ENCODE results near the gene TPK1. TPM values are rescaled to one million over a fixed set of nuclear protein-coding genes. Genes with fewer than 3 reads are reported as not detected.
A peak's percentile ranks its signal among the peaks of the same experiment; 100 is the strongest.
"Not testable (repeated sequence)": the region's sequence is repeated elsewhere in the genome, so short reads cannot be mapped to it uniquely, and the experiment has no call there.

TPK1 gene
- total RNA-seq, 3 donors from 2014 or later = 11.4 to 14.2 (median 13.3) TPM

DNA sequence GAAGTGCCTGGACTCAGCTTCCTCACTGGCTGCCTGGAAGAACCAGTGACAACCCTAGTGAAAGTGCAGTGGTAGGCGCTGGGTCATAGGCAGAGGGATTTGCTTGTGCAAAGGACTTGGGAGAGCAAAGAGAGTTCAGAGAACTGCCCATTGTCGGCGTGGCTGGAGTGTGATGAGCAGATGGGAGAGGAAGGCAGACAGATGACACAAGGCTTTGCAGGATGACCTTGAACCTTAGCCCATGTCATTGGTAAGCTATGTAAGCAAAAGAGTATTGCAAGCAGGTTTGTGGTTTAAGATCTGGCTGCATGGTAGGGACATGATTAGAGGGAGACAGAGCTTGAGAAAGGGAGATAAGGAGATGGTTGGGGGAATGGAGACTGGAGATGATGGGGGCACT, 397.1 kb downstream of the TPK1 start:
- Histone ChIP-seq H3K9me3 (no peaks in the 10 kb centered on the region), H3K36me3 (ENCODE audit: low read depth) (no peaks in the 10 kb centered on the region), H3K4me1 (ENCODE audit: low read depth) (no peaks in the 10 kb centered on the region), H3K4me3 (no peak overlapping the region)
- intact Hi-C loops (cut with DNase I, micrococcal nuclease) = no loop called here
- ATAC-seq (no peak), DNase-seq (no peak)
- TF ChIP-seq, protein P1, sequence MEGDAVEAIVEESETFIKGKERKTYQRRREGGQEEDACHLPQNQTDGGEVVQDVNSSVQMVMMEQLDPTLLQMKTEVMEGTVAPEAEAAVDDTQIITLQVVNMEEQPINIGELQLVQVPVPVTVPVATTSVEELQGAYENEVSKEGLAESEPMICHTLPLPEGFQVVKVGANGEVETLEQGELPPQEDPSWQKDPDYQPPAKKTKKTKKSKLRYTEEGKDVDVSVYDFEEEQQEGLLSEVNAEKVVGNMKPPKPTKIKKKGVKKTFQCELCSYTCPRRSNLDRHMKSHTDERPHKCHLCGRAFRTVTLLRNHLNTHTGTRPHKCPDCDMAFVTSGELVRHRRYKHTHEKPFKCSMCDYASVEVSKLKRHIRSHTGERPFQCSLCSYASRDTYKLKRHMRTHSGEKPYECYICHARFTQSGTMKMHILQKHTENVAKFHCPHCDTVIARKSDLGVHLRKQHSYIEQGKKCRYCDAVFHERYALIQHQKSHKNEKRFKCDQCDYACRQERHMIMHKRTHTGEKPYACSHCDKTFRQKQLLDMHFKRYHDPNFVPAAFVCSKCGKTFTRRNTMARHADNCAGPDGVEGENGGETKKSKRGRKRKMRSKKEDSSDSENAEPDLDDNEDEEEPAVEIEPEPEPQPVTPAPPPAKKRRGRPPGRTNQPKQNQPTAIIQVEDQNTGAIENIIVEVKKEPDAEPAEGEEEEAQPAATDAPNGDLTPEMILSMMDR (IDR thresholded peaks at IDR 0.05) = no peak

DNA sequence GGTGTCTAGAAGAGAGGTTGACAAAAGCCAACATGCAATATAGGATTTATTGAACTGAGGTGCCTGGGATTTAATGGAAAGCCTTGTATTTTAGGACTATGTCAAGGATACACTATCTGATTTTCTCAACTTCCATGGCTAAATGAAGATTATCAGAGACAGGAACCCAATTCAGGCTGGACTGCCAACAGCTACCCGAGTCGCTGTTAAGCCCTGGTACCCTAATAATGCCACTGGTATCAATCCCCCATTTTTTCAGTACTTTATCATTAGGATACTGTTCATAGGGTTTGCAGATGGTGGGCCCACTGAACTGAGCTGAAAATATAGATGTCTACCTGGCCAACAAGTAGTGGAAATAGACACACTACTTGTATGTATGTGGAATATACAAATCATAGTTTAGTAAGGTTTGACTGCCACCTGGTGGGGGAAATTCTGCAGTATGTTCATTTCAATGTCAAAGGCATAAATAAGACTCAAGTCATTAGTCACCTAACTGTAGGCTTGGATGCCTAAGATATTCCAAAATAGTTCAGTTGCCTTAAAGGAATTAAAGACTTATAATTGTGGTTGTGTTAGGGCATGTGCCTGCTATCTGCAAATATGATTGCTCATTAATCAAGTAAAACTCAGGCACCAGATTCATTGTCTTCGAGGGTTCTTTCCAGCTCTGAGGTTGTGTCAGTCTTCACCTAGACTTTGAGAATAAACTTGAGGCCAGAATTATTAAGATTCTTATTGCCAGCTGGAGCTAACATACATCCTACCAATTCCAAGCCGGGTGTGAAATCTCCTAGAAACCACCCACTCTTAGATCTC, 398.3 kb downstream of the TPK1 start:
- TF ChIP-seq, protein P1 (IDR thresholded peaks at IDR 0.05) = no peak
- intact Hi-C loops (cut with DNase I, micrococcal nuclease) = no loop called here
- H3K36me3 ChIP-seq (ENCODE audit: low read depth) = no peaks in the 10 kb centered on the region
- peak; percentile 68 for ATAC-seq
- H3K4me1 ChIP-seq (ENCODE audit: low read depth) = no peaks in the 10 kb centered on the region
- peak in 1 of 3 donors; percentile 96 for DNase-seq
- no peaks in the 10 kb centered on the region for H3K9me3 ChIP-seq
- no peak overlapping the region for H3K4me3 ChIP-seq

DNA sequence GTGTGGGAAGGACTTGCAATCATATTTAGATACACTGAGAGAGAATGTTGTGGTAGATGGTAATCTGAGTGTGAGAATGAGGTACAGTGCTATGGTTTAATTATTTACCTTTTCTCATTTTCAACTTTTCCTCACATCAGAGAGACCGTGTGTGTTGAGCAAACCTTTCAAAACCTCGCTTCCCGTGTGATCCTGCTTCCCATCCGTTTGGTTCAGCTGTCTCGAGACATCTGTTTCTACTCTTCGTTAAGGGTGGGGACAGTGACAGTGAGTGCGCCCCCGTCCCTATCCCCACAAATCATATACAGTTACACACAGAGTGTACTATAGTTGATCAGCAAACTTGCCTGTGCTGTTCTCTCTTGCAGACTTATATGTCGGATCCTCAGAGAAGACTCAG, 399.4 kb downstream of the TPK1 start:
- TF ChIP-seq, protein P1 (IDR thresholded peaks at IDR 0.05) = no peak
- no peak for ATAC-seq

DNA sequence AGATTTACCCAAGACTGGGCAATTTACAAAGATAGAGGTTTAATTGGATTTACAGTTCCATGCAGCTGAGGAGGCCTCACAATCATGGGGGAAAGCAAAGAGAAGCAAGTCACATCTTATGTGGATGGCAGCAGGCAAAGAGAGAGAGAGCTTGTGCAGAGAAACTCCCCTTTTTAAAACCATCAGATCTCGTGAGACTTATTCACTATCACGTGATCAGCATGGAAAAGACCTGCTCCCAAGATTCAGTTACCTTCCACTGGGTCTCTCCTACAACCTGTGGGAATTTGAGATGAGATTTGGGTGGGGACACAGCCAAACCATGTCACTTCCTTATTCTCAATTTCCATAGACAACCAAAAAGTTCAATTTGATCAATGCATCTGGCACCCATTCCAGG, 407.4 kb downstream of the TPK1 start:
- H3K4me3 ChIP-seq = no peak overlapping the region
- intact Hi-C loops (cut with DNase I, micrococcal nuclease) = no loop called here
- H3K36me3 ChIP-seq (ENCODE audit: low read depth) = no peaks in the 10 kb centered on the region
- ATAC-seq (no peak), DNase-seq (no peak)
- TF ChIP-seq, protein P1 (IDR thresholded peaks at IDR 0.05) = no peak
- no peaks in the 10 kb centered on the region for H3K4me1 ChIP-seq (ENCODE audit: low read depth)
- H3K9me3 ChIP-seq = peaks cover 10% of the 10 kb centered on the region

More for the DNA sequence above, 399.4 kb downstream of the TPK1 start:
- DNase-seq = no peak
- Histone ChIP-seq H3K9me3 (no peaks in the 10 kb centered on the region), H3K36me3 (ENCODE audit: low read depth) (no peaks in the 10 kb centered on the region), H3K4me3 (no peak overlapping the region), H3K4me1 (ENCODE audit: low read depth) (no peaks in the 10 kb centered on the region)
- intact Hi-C loops (cut with DNase I, micrococcal nuclease) = no loop called here

DNA sequence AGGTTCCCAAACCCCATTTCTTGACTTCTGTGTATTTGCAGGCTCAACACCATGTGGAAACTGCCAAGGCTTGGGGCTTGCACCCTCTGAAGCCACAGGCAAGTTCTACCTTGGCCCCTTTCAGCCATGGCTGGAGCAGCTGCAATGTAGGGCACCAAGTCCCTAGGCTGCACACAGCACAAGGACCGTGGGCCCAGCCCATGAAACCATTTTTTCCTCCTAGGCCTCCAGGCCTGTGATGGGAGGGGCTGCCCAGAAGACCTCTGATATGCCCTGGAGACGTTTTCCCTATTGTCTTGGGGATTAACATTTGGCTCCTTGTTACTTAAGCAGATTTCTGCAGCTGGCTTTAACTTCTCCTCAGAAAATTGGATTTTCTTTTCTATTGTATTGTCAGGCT, 408.3 kb downstream of the TPK1 start:
- ATAC-seq; DNase-seq; H3K36me3 ChIP-seq (ENCODE audit: low read depth); intact Hi-C loops (cut with DNase I, micrococcal nuclease); H3K4me1 ChIP-seq (ENCODE audit: low read depth); H3K4me3 ChIP-seq: not testable (repeated sequence)
- H3K9me3 ChIP-seq = peaks cover 10% of the 10 kb centered on the region

DNA sequence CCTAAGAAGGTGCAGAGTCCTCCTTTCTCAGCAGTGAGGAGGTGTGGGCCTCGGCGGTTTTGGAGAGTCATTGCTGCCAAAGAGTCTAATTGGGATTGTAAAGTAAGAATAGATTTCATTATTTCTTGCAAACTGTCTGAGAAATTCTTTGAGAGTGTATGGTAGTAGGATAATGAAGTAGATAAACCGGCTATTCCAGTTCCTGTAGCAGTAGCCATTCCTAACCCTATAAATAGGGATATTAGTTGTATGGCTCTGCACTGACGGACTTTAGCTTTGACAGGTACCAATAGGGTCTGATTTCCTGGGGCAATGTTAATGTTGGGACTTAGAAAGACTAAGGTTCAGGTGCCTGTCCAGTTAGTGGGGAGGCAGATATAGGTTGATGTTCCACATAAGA, 416.9 kb downstream of the TPK1 start:
- H3K9me3 ChIP-seq; intact Hi-C loops (cut with DNase I, micrococcal nuclease); H3K4me3 ChIP-seq; H3K4me1 ChIP-seq (ENCODE audit: low read depth); ATAC-seq; H3K36me3 ChIP-seq (ENCODE audit: low read depth): not testable (repeated sequence)
- peak in 1 of 3 donors; percentile 15 for DNase-seq
